B cell (primary cell): Measurements from ENCODE around the gene NABP1. TPM values are rescaled to one million over a fixed set of nuclear protein-coding genes. Genes with fewer than 3 reads are reported as not detected.

Experiments
- ATAC-seq: fragments of 200-7000 bp; cut with Tn5 transposase; one replicate; pipeline ENCODE4 v1.10.0; 2021; ENCODE audit warnings: low read depth, mild to moderate bottlenecking, moderate number of reproducible peaks, moderate library complexity
- CTCF ChIA-PET: fragments of 350-600 bp; sonication (Branson Sonifier 250); formaldehyde crosslinking; loops from one replicate; lab custom pipeline; 2021; ENCODE audit warnings: antibody characterized with exemption, inconsistent platforms; lab: Charles Lee
- POLR2A ChIA-PET: fragments of 350-600 bp; sonication (Branson Sonifier 250); formaldehyde crosslinking; loops from one replicate; lab custom pipeline; 2021; ENCODE audit warnings: antibody characterized with exemption; lab: Charles Lee
- DNase-seq: peaks from one replicate; pipeline ENCODE4 v3.0.0; 2013
- H2AFZ ChIP-seq: 2 replicates; pipeline ENCODE4 v1.6.1; 2012; ENCODE audit warnings: mild to moderate bottlenecking, low read depth, low read length; ENCODE audit not compliant: insufficient read depth, poor library complexity, severe bottlenecking
- H3K27ac ChIP-seq, 2 donors: 1 replicate in 1 of 2; 2 replicates in 1 of 2; pipeline ENCODE4 v1.5.1; 2012 to 2013; ENCODE audit warnings: low read length in 2 of 2, mild to moderate bottlenecking in 2 of 2, moderate library complexity in 1 of 2
- H3K27me3 ChIP-seq, 4 experiments: fragments of 200-600 bp in 1 of 4; sonication (generic) in 1 of 4; replicated peaks in 1 of 4; 1 replicate in 2 of 4; 2 replicates in 2 of 4; pipeline versions ENCODE4 v1.6.1 to v1.7.0; 2013 to 2016; ENCODE audit warnings: low read length in 3 of 4, mild to moderate bottlenecking in 2 of 4, mixed read lengths in 1 of 4, moderate library complexity in 1 of 4; ENCODE audit not compliant: insufficient read depth in 4 of 4, control insufficient read depth in 3 of 4; ENCODE audit errors: control extremely low read depth in 1 of 4
- H3K36me3 ChIP-seq, 2 experiments: replicated peaks in 1 of 2; 1 replicate in 1 of 2; 2 replicates in 1 of 2; pipeline versions ENCODE4 v1.6.1 to v1.7.1; 2013; ENCODE audit warnings: low read length in 1 of 2; ENCODE audit not compliant: insufficient read depth in 2 of 2, control insufficient read depth in 1 of 2; ENCODE audit errors: control extremely low read depth in 1 of 2, extremely low read depth in 1 of 2
- H3K4me1 ChIP-seq, 2 donors: fragments of 200-600 bp in 1 of 2; sonication (generic) in 1 of 2; 1 replicate in 1 of 2; 2 replicates in 1 of 2; pipeline versions ENCODE4 v1.5.1 to v1.6.1; 2013 to 2017; ENCODE audit warnings: low read length in 2 of 2; ENCODE audit not compliant: control insufficient read depth in 2 of 2, insufficient read depth in 2 of 2
- H3K4me2 ChIP-seq: replicated peaks from 2 replicates; pipeline ENCODE3; 2012; ENCODE audit warnings: mild to moderate bottlenecking, low read depth, low read length; ENCODE audit not compliant: poor library complexity, severe bottlenecking
- H3K4me3 ChIP-seq, 5 experiments: fragments of 200-600 bp in 1 of 5; sonication (generic) in 1 of 5; 1 replicate in 3 of 5; 2 replicates in 2 of 5; pipeline versions ENCODE4 v1.5.1 to v1.7.0; 2011 to 2016; ENCODE audit warnings: low read length in 4 of 5, mild to moderate bottlenecking in 4 of 5, low read depth in 2 of 5, control low read depth in 1 of 5, moderate library complexity in 1 of 5; ENCODE audit not compliant: insufficient read depth in 1 of 5; ENCODE audit errors: control extremely low read depth in 1 of 5, extremely low read depth in 1 of 5
- H3K79me2 ChIP-seq: fragments of 200-600 bp; sonication (generic); one replicate; pipeline ENCODE4 v1.6.0; 2016; ENCODE audit warnings: low read length; ENCODE audit not compliant: control insufficient read depth, insufficient read depth
- H3K9ac ChIP-seq: fragments of 200-600 bp; sonication (generic); 2 replicates; pipeline ENCODE4 v1.6.1; 2017; ENCODE audit warnings: mild to moderate bottlenecking, low read length, moderate library complexity
- H3K9me3 ChIP-seq, 3 donors: one replicate each; pipeline versions ENCODE4 v1.6.1 to v1.7.1; 2013; ENCODE audit warnings: low read length in 2 of 3; ENCODE audit not compliant: control insufficient read depth in 2 of 3, insufficient read depth in 1 of 3; ENCODE audit errors: control extremely low read depth in 1 of 3
- H4K20me1 ChIP-seq: 2 replicates; pipeline ENCODE4 v1.6.0; 2012; ENCODE audit warnings: mild to moderate bottlenecking, low read length; ENCODE audit not compliant: insufficient read depth, control insufficient read depth, poor library complexity, severe bottlenecking
- H3K27ac Mint-ChIP-seq: one replicate; pipeline ENCODE4 v1.8.0; 2021; ENCODE audit warnings: mixed read lengths
- H3K27me3 Mint-ChIP-seq: one replicate; pipeline ENCODE4 v1.8.0; 2021; ENCODE audit warnings: mixed read lengths
- H3K4me1 Mint-ChIP-seq: one replicate; pipeline ENCODE4 v1.8.0; 2021; ENCODE audit warnings: mixed read lengths
- H3K4me3 Mint-ChIP-seq: one replicate; pipeline ENCODE4 v1.8.0; 2021; ENCODE audit warnings: mixed read lengths
- H3K9me3 Mint-ChIP-seq: one replicate; pipeline ENCODE4 v1.8.0; 2022; ENCODE audit warnings: mixed read lengths; ENCODE audit not compliant: insufficient read depth
- CTCF ChIP-seq: fragments of 200-600 bp; IDR thresholded peaks from one replicate; pipeline ENCODE4 v1.8.0; 2022; ENCODE audit warnings: antibody characterized with exemption, mild to moderate bottlenecking
- EZH2 ChIP-seq: IDR thresholded peaks from 2 replicates; pipeline ENCODE4 v1.6.1; 2012; ENCODE audit warnings: borderline replicate concordance, low read depth, mild to moderate bottlenecking, moderate library complexity, low read length; ENCODE audit not compliant: insufficient read depth, poor library complexity, severe bottlenecking
- WGBS: methylation state at CpG from one replicate; pipeline ENCODE4 v1.1.5; 2013; ENCODE audit warnings: missing lambda C conversion rate; ENCODE audit not compliant: insufficient coverage; 5-methylcytosine and 5-hydroxymethylcytosine counted together
- intact Hi-C: fragments of 100-400 bp; cut with micrococcal nuclease; formaldehyde crosslinking; loops from one replicate; pipeline ENCODE4 v1.10.0; 2022
- polyA plus RNA-seq: library from polyadenylated mRNA; depleted of rRNA; stranded (reverse); fragments of >200 nt; gene quantifications from 2 replicates; pipeline ENCODE4 v1.2.3, GENCODE V29; 2012
- total RNA-seq, 2 donors: library from RNA; stranded (reverse); fragments of 120-200 nt in 1 of 2; gene quantifications; 1 replicate in 1 of 2; 2 replicates in 1 of 2; pipeline versions ENCODE4 v1.2.3 to v1.2.4, GENCODE V29; 2013 to 2022

NABP1 gene
- total and polyA plus RNA-seq, 2 donors (not counting 1 experiment from before 2014, with no cell fraction given) = 7.2 to 56.4 TPM

- Histone ChIP-seq H3K9ac (no peak overlapping the region), H3K27me3 (no peaks in the 10 kb centered on the region), H3K4me1 (peaks cover 17% of the 10 kb centered on the region in 2 donors), H3K9me3 (peaks cover 0 to 3% (median 0%) of the 10 kb centered on the region in 3 donors), H3K79me2 (no peaks in the 10 kb centered on the region), H3K27ac (no peak overlapping the region), H3K4me2 (no peak overlapping the region), H2AFZ (no peak overlapping the region), H3K36me3 (no peaks in the 10 kb centered on the region), H3K4me3 (no peak overlapping the region), H4K20me1 (no peaks in the 10 kb centered on the region)
- DNase-seq (no peak), ATAC-seq (no peak)
- H3K27ac Mint-ChIP-seq = no peak overlapping the region
- POLR2A ChIA-PET = interaction anchor here (1.3 kb wide), 1 partner anchor 36 kb away, joined by 4 read pairs; the partner anchor contains the start of gene NABP1
- no peak overlapping the region for H3K4me3 Mint-ChIP-seq
- intact Hi-C loops = no loop called here
- no peaks in the 10 kb centered on the region for H3K9me3 Mint-ChIP-seq
- 88% methylated on average over 1 of the region's 1 CpG for WGBS
- TF ChIP-seq CTCF (no peak), EZH2 (no peak)
- CTCF ChIA-PET = interaction anchor here (0.9 kb wide), 1 partner anchor 12 kb away, joined by 3 read pairs; no protein-coding TSS in a partner anchor
- peaks cover 18% of the 10 kb centered on the region for H3K4me1 Mint-ChIP-seq
- no peaks in the 10 kb centered on the region for H3K27me3 Mint-ChIP-seq
Observed at GRCh38 chr2:191641609-191642008, 36.3 kb upstream of the NABP1 start.

- ATAC-seq = no peak
- Mint-ChIP-seq H3K27ac (no peak overlapping the region), H3K27me3 (no peaks in the 10 kb centered on the region), H3K4me1 (peaks cover 13% of the 10 kb centered on the region), H3K9me3 (no peaks in the 10 kb centered on the region), H3K4me3 (no peak overlapping the region)
- no peak overlapping the region for H3K4me2 ChIP-seq
- no peaks in the 10 kb centered on the region for H3K27me3 ChIP-seq
- POLR2A ChIA-PET = no interaction called here
- no peak for TF ChIP-seq EZH2
- TF ChIP-seq CTCF = no peak
- H3K4me3 ChIP-seq = no peak overlapping the region
- H3K27ac ChIP-seq = no peak overlapping the region
- H4K20me1 ChIP-seq = no peaks in the 10 kb centered on the region
- H3K9ac ChIP-seq = no peak overlapping the region
- no peak for DNase-seq
- H2AFZ ChIP-seq = no peak overlapping the region
- no peaks in the 10 kb centered on the region for H3K36me3 ChIP-seq
- no peaks in the 10 kb centered on the region for H3K79me2 ChIP-seq
- intact Hi-C loops = no loop called here
- peaks cover 12% of the 10 kb centered on the region in 2 donors for H3K4me1 ChIP-seq
- WGBS = 100% methylated on average over 1 of the region's 2 CpGs
- CTCF ChIA-PET = no interaction called here
- H3K9me3 ChIP-seq = peaks cover 0 to 3% (median 0%) of the 10 kb centered on the region in 3 donors
Observed at GRCh38 chr2:191642541-191642940, 35.4 kb upstream of the NABP1 start.
